WTC11 (cell line): ENCODE data around the gene EML6. TPM values are rescaled to one million over a fixed set of nuclear protein-coding genes. Genes with fewer than 3 reads are reported as not detected.

Experiments used
- ATAC-seq: fragments of 200-7000 bp; cut with Tn5 transposase; 2 replicates; pipeline ENCODE4 v1.10.0; 2021; ENCODE audit warnings: mild to moderate bottlenecking, moderate library complexity
- CTCF ChIA-PET: fragments of 300-600 bp; sonication (Branson Sonifier 250); formaldehyde crosslinking; loops from one replicate; lab custom pipeline; 2021; ENCODE audit warnings: antibody characterized with exemption; lab: Charles Lee
- POLR2A ChIA-PET: fragments of 350-600 bp; sonication (Branson Sonifier 250); formaldehyde crosslinking; loops from one replicate; lab custom pipeline; 2021; ENCODE audit warnings: antibody characterized with exemption; lab: Charles Lee
- DNase-seq: peaks from one replicate; pipeline ENCODE4 v3.0.0; 2021; ENCODE audit warnings: low spot score
- H3K27ac Mint-ChIP-seq: 2 replicates; pipeline ENCODE4 v1.8.0; 2021; ENCODE audit warnings: mixed read lengths
- H3K27me3 Mint-ChIP-seq: 2 replicates; pipeline ENCODE4 v1.8.0; 2021; ENCODE audit warnings: low read depth, mild to moderate bottlenecking, moderate library complexity, mixed read lengths
- H3K36me3 Mint-ChIP-seq: 2 replicates; pipeline ENCODE4 v1.8.0; 2021; ENCODE audit warnings: mixed read lengths
- H3K4me1 Mint-ChIP-seq: 2 replicates; pipeline ENCODE4 v1.8.0; 2022; ENCODE audit warnings: mixed read lengths
- H3K4me3 Mint-ChIP-seq: 2 replicates; pipeline ENCODE4 v1.8.0; 2021; ENCODE audit warnings: mild to moderate bottlenecking, moderate library complexity, mixed read lengths
- H3K9me3 Mint-ChIP-seq: 2 replicates; pipeline ENCODE4 v1.8.0; 2021; ENCODE audit warnings: mixed read lengths
- ATF1 ChIP-seq: sonication (generic); formaldehyde crosslinking; IDR thresholded peaks from 2 replicates; pipeline ENCODE4 v1.8.1; 2023; ENCODE audit warnings: mild to moderate bottlenecking, moderate library complexity, missing genetic modification reagents
- ATF3 ChIP-seq: sonication (generic); formaldehyde crosslinking; conservative IDR thresholded peaks from 2 replicates; pipeline ENCODE4 v1.8.1; 2022; ENCODE audit warnings: mild to moderate bottlenecking, missing genetic modification reagents
- CBFB ChIP-seq: sonication (generic); formaldehyde crosslinking; IDR thresholded peaks from 2 replicates; pipeline ENCODE4 v1.8.1; 2022; ENCODE audit warnings: mild to moderate bottlenecking, low read depth, missing genetic modification reagents
- ETV6 ChIP-seq: sonication (generic); formaldehyde crosslinking; IDR thresholded peaks from 2 replicates; pipeline ENCODE4 v1.8.1; 2022; ENCODE audit warnings: mild to moderate bottlenecking, missing genetic modification reagents
- FOXK1 ChIP-seq: sonication (generic); formaldehyde crosslinking; IDR thresholded peaks from 2 replicates; pipeline ENCODE4 v1.8.0; 2022; ENCODE audit warnings: mild to moderate bottlenecking, moderate library complexity, missing genetic modification reagents
- GRHL2 ChIP-seq: fragments of 250-450 bp; sonication (Bioruptor Pico); IDR thresholded peaks from 2 replicates; pipeline ENCODE4 v1.8.0; 2022; ENCODE audit warnings: mild to moderate bottlenecking, moderate library complexity; ENCODE audit not compliant: insufficient replicate concordance, severe bottlenecking
- GTF2I ChIP-seq: fragments of 250-450 bp; sonication (Bioruptor Pico); conservative IDR thresholded peaks from 2 replicates; pipeline ENCODE4 v1.4.0; 2021; ENCODE audit warnings: mild to moderate bottlenecking
- HMGXB4 ChIP-seq: sonication (generic); formaldehyde crosslinking; IDR thresholded peaks from 2 replicates; pipeline ENCODE4 v1.8.1; 2023; ENCODE audit warnings: mild to moderate bottlenecking, moderate library complexity, missing genetic modification reagents
- MXD4 ChIP-seq: fragments of 250-450 bp; sonication (Bioruptor Pico); IDR thresholded peaks from 2 replicates; pipeline ENCODE4 v1.8.0; 2021; ENCODE audit warnings: mild to moderate bottlenecking, moderate library complexity, borderline replicate concordance
- MYBL2 ChIP-seq: sonication (generic); formaldehyde crosslinking; IDR thresholded peaks from 2 replicates; pipeline ENCODE4 v1.8.1; 2023; ENCODE audit warnings: mild to moderate bottlenecking, moderate library complexity, missing genetic modification reagents
- NFATC4 ChIP-seq: fragments of 250-450 bp; sonication (Bioruptor Pico); IDR thresholded peaks from 2 replicates; pipeline ENCODE4 v1.9.0; 2021; ENCODE audit warnings: mild to moderate bottlenecking
- TEAD1 ChIP-seq: sonication (generic); formaldehyde crosslinking; IDR thresholded peaks from 2 replicates; pipeline ENCODE4 v1.8.0; 2022; ENCODE audit warnings: mild to moderate bottlenecking, missing genetic modification reagents
- ZBTB21 ChIP-seq: sonication (generic); formaldehyde crosslinking; IDR thresholded peaks from 2 replicates; pipeline ENCODE4 v1.8.1; 2023; ENCODE audit warnings: mild to moderate bottlenecking, missing genetic modification reagents, borderline replicate concordance
- ZNF138 ChIP-seq: sonication (generic); formaldehyde crosslinking; conservative IDR thresholded peaks from 2 replicates; pipeline ENCODE4 v1.8.1; 2022; ENCODE audit warnings: mild to moderate bottlenecking, moderate library complexity, missing genetic modification reagents
- ZNF263 ChIP-seq: sonication (generic); formaldehyde crosslinking; IDR thresholded peaks from 2 replicates; pipeline ENCODE4 v1.8.1; 2022; ENCODE audit warnings: low read depth, mild to moderate bottlenecking, moderate library complexity, missing genetic modification reagents
- ZNF281 ChIP-seq: sonication (generic); formaldehyde crosslinking; IDR thresholded peaks from 2 replicates; pipeline ENCODE4 v1.8.0; 2023; ENCODE audit warnings: mild to moderate bottlenecking, missing genetic modification reagents
- ZNF317 ChIP-seq: sonication (generic); formaldehyde crosslinking; IDR thresholded peaks from 2 replicates; pipeline ENCODE4 v1.8.1; 2023; ENCODE audit warnings: low read depth, mild to moderate bottlenecking, moderate library complexity, missing genetic modification reagents, borderline replicate concordance
- ZNF396 ChIP-seq: fragments of 250-450 bp; sonication (Bioruptor Pico); IDR thresholded peaks from 2 replicates; pipeline ENCODE4 v1.8.0; 2021; ENCODE audit warnings: mild to moderate bottlenecking, moderate library complexity, borderline replicate concordance
- ZNF423 ChIP-seq: fragments of 250-450 bp; sonication (Bioruptor Pico); IDR thresholded peaks from 2 replicates; pipeline ENCODE4 v2.1.2; 2022; ENCODE audit warnings: mild to moderate bottlenecking, moderate library complexity
- ZSCAN18 ChIP-seq: fragments of 250-450 bp; sonication (Bioruptor Pico); IDR thresholded peaks from 2 replicates; pipeline ENCODE4 v2.1.2; 2022; ENCODE audit warnings: mild to moderate bottlenecking, moderate library complexity
- total RNA-seq: library from RNA; stranded (reverse); gene quantifications from 3 replicates; pipeline ENCODE4 v1.2.3, GENCODE V29; 2021

EML6 gene
- total RNA-seq, 1 experiment from 2014 or later: 2.1 TPM

GRCh38 chr2:54968561-54969218 lies 245.2 kb downstream of the EML6 start:
- TF ChIP-seq ETV6 (CRISPR knock-in tag) (no peak), FOXK1 (CRISPR knock-in tag) (no peak), NFATC4 (no peak), GRHL2 (CRISPR knock-in tag) (no peak), ATF3 (CRISPR knock-in tag) (no peak)
- Mint-ChIP-seq H3K27ac (no peak overlapping the region; the same call in 1 of the 2 replicates), H3K4me3 (no peak overlapping the region), H3K27me3 (no peaks in the 10 kb centered on the region), H3K9me3 (peaks cover 13% of the 10 kb centered on the region), H3K36me3 (peaks cover 31% of the 10 kb centered on the region), H3K4me1 (peaks cover 47% of the 10 kb centered on the region)
- ATAC-seq (no peak), DNase-seq (no peak)
- ChIA-PET POLR2A (no interaction called here), CTCF (interaction anchor here (0.8 to 1.0 kb wide), 2 partner anchors 69 to 130 kb away, joined by 3 read pairs; no protein-coding TSS in a partner anchor)

GRCh38 chr2:54969295-54969939 lies 246.0 kb downstream of the EML6 start:
- Mint-ChIP-seq H3K27me3 (no peaks in the 10 kb centered on the region), H3K4me1 (peaks cover 40% of the 10 kb centered on the region), H3K4me3 (no peak overlapping the region), H3K27ac (no peak overlapping the region; the same call in 1 of the 2 replicates), H3K36me3 (peaks cover 31% of the 10 kb centered on the region), H3K9me3 (peaks cover 13% of the 10 kb centered on the region)
- ATAC-seq: no peak
- DNase-seq: no peak
- TF ChIP-seq CBFB (CRISPR knock-in tag): no peak
- no peak for TF ChIP-seq MXD4
- no peak for TF ChIP-seq ZBTB21
- TF ChIP-seq ZNF281 (CRISPR knock-in tag): no peak
- no peak for TF ChIP-seq ZSCAN18
- no peak for TF ChIP-seq ZNF263 (CRISPR knock-in tag)
- TF ChIP-seq ZNF138 (CRISPR knock-in tag): no peak
- no peak for TF ChIP-seq ZNF423 (CRISPR knock-in tag)
- TF ChIP-seq MYBL2 (CRISPR knock-in tag): no peak
- no peak for TF ChIP-seq GTF2I (CRISPR knock-in tag)
- TF ChIP-seq ZNF396: no peak
- TF ChIP-seq TEAD1 (CRISPR knock-in tag): no peak
- no peak for TF ChIP-seq ETV6 (CRISPR knock-in tag)
- no peak for TF ChIP-seq HMGXB4 (CRISPR knock-in tag)
- TF ChIP-seq ATF1: no peak
- TF ChIP-seq ZNF317 (CRISPR knock-in tag): no peak
- ChIA-PET POLR2A (no interaction called here), CTCF (no interaction called here)
